ENCODE results near the gene CSNK1G3.

Gene CSNK1G3

DNA sequence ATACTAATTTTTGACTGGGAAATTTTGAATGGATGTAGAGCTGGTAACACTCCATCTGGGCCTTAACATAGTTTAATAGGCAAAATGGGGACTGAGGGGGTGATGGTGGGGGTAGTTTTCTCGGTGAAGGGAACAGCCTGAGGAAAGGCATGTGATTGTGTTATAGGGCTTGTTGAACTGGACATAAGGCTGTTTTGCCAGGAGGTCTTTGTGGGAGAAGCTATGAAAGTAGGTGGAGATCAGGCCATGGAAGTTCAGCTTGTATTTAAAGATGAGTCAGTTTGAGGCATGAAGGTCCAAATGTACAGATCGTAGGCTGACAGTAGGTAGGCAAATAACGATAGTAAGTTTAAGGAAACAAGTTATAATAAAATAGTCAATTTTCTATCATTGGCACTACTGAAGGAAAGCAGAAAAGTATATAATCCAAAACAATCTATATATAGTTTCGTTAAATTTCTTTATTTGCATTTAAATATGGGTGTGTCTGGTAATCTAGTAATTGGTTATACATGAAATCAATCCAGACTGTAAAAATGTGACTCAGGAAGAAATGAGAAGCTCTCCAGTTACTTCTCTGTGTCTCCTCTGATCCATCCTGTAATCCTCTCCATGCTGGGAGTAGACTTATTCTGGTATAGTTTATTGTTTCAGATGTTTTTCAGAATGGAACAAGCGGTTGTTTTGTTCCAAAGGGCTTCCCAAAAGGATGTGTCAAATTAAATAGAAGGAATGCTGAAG is 2.8 kb downstream of the CSNK1G3 start:
- no peak for FAIRE-seq

DNA sequence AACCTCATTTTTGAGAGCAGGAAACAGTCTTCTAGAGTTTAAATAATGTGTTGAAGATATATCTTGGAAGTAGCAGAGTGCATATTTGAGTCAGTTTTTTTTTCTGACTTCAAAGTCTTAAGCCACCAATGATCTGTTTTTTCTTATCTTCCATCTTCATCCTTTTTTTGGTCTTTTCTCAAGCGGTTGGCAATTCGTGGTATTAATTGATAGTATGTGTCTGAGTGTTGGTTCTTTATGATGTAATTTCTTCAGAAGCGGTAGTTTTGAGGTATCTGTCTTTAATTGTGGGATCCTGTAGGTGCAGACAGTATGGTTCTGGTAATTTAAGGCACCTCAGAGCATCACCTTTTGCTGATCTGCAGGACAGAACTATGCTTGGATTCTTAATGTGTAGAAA is 3.9 kb downstream of the CSNK1G3 start:
- FAIRE-seq: no peak

DNA sequence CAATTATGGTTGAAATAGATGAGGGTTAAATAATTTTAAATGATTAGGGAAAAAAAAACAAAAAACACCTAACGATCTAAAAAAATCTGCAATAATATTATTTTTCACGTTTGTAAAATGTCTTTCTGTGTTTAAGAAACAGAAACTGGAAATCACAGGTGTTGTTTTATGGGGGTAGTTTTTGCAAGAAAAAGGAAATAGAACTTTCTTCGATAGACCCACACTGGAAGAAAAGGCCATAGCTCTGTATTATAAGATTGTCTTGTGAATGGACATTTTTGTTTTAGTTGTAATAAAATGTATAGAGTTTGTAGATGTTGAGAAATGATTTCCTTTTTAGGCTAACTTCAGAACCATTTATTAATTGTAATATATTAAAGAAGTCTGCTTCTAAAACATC is 5.5 kb downstream of the CSNK1G3 start:
- FAIRE-seq: peak; percentile 61

DNA sequence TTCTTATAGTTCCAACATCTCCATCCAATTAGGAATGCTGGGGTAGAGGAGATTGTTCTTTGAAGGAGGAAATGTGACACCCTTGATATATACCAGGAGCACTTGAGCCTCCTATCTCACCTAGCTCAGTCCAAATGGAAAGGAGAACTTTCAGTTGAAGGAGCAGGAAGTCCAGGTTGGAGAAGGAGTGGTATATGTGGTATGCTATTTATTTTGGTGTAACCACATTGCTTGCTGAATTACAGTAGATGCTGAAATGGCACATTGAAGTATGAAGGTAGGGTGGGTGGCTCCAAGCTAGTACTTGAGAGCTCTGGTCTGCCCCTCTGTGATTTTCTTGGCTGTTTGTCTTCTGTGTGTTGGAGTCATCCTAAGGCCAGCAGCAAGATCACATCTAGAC is 6.1 kb downstream of the CSNK1G3 start:
- FAIRE-seq: no peak

DNA sequence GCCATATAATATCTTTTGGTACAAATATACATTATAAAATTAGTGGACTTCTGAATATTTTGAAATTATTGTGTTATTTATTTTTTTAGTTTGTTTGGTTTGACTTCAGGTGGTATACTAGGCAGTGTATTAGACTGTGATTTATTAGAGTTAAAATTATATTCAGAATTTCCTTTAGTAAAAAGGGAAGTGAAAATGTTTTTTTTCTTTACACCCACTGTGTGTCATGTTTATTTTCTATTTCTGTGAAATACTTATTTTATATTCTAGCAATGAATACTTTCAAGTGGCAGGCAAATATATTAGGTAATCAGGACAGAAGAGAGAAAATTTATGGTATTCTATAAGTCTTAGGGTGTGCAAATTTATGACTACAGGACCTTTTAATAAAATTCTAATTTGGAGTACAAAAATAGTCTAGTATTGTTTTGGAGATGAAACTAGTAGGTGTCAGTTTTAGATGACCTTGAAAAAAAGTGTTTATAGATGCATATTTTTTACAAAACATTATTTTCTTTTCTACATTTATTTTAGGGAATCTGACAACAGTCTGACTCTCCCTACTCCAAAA is 8.8 kb downstream of the CSNK1G3 start:
- peak; percentile 63 for FAIRE-seq

DNA sequence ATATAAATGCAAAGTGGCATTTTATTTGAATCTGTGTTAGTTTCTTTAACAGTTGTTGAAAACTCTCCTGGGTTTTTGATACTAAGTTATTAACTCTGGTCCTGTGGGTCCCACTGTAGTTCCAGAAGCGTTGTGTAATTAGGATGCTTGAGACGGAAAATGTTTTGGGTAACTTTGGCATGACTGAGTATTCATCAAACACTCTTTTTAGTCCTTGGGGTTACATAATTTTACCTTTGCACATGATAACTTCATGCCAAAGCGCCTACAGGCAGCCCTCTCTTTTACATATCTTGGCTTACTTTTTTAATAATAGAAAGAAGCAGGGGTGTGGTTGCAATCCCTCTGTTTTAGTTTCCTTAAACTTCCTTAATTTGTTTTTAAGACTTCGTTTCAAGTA is 12.2 kb downstream of the CSNK1G3 start:
- FAIRE-seq: no peak

DNA sequence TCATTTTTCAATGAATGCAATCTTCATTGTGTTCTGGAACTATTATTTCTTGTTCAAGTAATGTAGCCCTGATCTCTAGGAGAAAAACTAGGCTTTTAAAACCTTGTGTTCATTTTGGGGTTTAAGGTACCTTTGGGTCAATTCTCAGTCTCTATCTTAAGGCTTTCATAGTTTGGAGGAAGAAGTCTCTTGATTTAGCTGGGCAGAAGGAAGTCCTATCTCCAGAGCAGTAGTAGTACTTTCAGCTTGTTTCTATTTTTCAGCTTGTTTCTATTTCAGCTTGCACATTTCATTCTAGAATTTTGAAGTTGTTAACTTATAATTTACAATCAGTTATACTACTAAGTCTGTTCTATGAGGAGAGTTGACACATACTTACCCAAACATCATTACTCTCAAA is 15.2 kb downstream of the CSNK1G3 start:
- FAIRE-seq: no peak

DNA sequence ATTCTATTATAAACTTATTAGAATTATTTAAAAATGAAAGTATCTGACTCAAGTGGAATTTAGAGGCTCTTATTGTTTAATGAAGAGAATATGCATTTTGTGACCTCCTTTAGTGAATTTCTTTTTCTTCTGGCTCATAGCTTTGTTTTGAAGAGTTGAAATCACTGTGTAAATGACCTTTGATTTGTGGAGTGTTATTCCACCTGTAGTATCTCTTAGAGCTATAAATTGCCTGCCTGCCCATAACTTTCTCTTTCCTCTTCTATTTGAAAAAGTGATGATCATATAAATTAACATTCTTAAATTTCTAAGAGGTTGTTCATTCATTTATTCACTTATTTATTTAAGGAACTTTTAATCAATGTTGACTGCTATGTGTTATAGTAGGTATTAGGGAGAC is 16.1 kb downstream of the CSNK1G3 start:
- FAIRE-seq: no peak

DNA sequence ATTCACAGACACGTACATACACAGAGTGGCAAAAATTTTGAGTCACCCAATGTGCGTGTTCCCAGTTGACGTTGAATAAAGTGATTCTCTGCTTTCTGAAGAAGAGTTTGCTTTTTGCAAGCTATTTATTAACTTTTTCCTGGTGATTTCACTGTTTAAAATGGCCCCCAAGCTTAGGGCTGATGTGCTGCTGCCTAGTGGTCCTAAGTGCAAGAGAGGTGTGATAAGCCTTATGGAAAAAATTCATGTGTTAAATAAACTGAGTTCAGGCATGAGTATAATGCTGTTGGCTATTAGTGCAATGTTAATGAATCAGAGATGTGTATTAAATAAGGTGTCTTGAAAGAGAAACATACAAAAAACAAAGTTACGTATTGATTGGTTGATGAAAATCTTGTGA is 16.9 kb downstream of the CSNK1G3 start:
- no peak for FAIRE-seq

DNA sequence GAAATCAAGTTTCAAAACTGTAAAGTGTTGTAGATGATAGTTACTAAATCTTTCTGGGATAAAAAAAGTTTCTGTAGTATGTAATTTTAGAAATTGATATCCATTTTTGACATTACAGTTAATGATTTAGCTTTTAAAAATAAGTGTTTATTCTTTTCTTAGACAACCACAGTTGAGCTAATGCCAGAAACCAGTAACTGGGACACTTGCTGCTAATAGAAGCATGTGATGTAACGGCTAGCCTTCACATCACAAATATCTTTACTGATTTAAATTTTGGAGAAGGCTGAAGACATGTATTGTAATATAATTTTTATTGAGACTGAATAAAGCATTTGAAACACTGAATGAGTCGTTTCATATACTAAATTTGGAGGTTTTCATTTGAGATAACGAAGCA is 18.8 kb downstream of the CSNK1G3 start:
- FAIRE-seq: no peak

DNA sequence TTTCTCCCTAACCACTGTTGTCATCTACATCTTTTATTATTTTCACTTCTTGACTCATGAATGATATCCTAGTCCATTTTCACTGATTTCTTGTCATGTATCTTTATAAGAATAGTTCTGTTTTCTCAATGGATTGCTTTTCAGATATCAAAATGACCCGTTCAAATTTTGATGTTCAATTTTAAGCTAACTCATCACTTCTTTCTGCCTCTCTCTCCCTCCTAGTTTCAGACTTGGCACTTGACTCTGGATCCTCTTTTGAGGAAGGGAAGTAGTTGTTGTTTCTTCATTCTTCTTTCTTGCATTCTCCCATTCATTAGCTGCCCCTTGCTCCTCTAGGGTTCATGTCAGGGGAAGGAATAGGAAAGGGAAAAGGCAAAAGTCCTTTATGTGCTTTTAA is 23.7 kb downstream of the CSNK1G3 start:
- FAIRE-seq: no peak

DNA sequence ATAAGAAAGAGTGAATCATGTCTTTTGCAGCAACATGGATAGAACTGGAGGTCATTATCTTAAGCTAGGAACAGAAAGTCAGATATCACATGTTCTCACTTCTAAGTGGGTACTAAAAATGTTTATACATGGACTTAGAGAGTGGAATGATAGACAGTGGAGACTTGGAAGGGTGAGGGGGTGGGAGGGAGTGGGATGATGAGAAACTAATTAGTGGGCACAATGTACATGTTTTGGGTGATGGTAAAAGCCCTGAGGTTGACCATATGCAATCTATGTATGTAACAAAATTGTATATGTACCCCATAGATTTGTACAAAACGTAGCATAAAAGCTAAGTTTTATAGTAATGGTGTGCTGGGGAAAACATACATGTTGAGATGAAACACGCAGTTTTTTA is 25.3 kb downstream of the CSNK1G3 start:
- no peak for FAIRE-seq

DNA sequence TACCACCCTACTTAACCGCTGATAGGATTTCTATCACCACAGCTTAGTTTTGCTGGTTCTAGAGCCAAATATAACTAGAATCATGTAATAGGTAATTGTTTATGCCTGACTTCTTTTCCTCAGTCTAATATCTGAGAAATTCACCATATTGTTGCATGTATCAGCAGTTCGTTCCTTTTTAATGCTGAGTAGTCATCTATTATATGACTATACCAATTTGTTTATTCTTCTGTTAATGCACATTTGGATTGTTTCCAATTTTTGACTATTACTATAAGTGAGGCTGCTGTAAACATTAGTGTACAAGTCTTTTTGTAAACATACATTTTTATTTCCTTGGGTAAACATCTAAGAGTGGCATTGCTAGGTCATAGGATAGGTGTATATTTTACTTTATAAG is 25.9 kb downstream of the CSNK1G3 start:
- FAIRE-seq: no peak

DNA sequence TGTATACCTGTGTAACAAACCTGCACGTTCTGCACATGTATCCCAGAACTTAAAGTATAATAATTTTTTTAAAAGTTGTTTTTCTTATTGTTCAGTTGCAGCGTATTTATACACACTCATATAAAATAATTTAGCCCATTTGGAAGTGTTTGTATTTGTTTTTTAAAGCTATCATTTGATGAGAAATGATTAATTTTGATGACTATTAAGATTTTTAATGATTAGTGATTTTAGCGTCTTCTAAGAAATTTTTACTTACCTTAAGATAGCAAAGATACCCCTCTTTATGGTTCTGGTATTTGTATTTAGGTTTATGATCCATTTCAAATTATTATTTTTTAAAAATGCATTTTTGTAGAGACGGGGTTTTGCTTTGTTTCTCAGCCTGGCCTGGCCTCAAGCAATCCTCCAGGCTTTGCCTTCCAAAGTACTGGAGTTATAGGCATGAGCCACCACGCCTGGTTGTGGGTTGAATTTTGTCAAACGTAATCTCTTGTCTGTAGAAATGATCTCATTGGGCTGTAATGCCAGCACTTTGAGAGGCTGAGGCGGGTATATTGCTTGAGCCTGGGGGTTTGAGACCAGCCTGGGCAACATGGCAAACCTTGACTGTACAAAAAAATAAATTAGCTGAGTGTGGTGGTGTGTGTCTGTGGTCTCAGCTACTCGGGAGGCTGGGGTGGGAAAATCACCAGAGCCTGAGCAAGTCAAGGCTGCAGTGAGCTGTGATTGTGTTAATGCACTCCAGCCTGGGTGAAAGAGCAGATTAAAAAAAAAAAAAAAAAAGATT is 26.9 kb downstream of the CSNK1G3 start:
- no peak for FAIRE-seq

DNA sequence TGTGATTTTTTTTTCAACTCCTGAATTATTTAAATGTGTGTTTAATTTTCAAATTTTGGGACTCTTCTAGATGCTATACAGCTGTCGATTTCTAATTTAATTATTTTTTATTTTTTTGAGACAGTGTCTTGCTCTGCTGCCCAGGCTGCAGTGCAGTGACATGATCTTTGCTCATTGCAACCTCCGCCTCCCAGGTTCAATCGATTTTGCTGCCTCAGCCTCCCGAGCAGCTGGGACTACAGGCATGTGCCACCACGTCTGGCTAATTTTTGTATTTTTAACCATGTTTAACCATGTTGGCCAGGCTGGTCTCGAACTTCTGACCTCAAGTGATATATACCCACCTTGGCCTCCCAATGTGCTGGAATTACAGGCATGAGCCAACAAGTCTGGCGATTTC is 28.6 kb downstream of the CSNK1G3 start:
- FAIRE-seq: no peak

DNA sequence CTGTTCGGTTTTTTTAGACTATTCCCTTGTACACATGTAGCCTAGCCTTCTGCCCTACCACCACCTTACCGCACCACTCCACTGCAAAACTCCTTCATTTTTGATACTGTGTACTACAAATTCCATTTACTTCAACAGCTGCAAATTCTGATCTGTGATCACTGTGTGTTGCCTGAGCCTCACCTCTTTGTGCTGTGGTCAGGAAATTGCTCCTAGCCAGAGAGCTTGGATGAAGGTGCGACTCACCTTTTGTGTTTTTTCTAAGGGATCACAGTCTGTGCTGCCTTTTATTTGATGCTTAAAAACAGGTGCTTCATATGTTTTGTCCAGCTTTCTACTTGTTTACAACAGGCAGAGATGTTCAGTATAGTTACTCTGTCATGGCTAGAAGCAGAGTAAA is 31.5 kb downstream of the CSNK1G3 start:
- FAIRE-seq: no peak

DNA sequence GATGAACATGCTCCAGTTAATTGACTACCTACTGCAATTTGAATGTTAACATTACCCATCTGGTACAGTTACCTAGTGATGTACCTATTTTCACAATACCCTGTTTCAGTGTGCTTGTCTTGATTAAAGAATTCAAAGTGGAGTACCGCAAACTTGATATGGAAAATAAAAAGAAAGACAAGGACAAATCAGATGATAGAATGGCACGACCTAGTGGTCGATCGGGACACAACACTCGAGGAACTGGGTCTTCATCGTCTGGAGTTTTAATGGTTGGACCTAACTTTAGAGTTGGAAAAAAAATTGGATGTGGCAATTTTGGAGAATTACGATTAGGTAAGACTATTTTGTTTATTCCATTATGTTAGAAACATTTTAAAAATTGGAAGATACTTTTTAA is 33.5 kb downstream of the CSNK1G3 start:
- FAIRE-seq: no peak

DNA sequence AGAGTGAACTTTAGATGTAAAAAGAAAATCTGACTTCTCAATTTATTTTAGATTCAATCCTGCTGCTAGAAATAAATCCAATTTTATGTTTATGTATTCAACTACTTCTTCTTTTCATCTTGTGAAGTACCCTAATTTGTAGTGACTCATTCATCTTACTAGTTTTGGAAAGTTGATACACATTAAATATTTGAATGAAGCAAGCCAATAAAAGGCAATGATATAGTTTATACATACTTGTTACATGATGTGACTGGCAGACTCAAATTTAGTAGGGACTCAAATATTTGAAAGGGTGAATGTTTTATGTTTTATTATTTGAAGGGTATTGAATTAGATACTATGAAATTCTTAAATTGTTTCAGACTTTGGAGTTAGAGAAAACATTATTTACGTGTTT is 34.7 kb downstream of the CSNK1G3 start:
- peak; percentile 35 for FAIRE-seq

DNA sequence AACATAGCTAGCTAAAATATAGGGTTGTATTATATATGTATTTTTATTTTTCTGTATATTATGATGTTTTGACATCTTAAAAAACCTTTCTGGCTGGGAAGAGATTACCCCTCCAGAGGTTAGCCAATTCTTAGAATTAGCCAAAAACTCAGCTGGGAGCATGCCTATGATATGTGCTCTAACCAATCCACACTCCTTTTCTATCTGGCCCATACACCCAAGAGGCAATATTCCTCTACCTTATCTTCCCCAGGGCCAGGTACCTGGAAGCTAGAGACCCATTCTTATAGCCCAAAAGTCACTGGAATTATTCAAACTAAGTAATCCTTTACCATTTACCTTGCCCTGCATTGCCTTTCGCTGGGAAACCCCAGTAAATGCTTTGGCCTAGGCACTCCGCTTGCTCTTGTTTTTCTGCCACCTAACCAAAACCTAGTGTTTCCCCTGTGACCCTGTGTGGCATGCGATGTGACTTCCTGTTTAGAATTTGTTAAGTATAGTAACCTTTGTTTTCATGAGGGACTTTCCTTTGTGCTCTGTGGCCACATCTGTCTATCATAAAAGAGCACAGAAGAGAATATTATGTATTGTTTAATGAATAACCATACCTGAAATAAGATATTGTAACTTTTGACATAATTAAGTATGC is 37.4 kb downstream of the CSNK1G3 start:
- no peak for FAIRE-seq

DNA sequence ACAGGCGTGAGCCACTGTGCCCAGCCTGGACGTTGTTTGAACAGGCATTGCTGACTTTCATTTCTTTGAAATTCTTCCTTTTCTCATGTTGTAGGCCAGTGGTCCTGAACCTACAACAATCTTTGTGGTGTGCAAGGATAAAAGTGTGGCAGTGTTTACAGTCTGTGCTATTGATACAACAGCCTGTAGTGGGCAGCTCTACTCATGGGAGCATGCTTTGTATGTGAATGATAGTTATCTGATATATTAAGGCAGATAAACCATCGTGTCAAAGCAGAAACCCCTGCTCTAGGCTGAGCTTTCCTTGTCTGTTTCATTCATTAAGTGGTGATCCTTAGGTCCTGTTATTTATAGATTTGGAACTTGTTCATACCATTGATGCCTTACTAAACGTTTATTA is 42.6 kb downstream of the CSNK1G3 start:
- no peak for FAIRE-seq

DNA sequence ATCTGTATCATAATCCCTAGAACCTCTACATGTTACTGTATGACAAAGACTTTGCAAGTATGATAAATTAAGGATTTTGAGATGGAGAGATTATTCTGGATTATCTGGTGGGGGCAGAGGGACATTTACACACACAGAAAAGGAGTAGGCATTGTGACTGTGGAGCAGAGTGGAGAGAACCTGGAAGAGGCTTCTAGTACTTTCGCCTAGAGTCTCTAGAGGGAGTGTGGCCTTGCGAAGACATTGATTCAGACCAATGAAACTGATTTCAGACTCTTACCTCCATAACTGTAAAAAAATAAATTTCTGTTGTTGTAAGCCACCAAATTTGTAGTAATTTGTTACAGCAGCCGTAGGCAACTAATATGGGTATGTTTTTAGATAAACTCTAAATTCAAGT is 45.9 kb downstream of the CSNK1G3 start:
- FAIRE-seq: no peak

DNA sequence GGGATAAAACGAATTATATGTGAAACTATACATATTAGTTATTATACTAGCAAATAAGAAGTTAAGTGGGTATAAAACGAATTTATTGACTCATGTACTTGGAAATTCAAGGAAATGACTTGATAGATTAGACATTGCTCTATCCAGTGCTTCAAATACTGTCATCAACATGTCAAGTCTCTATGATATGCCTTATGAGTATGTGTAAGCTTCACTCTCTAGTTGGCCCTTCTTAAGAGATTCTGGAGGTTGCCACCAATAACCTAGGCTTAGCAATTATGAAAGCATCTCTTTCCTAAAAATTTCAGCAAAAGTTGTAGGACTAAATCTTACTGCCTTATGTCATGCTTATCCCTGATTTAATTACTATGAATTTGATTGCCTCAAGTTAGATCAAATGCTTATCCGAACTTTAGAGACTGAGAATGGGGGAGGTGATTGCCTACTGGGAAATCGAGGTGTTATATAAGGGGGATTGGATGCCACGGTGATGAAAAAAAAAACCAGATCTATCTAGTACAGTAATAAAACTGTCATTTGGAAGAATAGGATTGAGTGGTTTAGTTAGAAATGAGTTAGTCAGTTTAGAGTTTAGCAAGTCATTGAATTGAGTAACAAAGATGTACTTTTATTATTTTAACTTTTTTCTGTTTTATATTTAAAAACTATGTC is 46.9 kb downstream of the CSNK1G3 start:
- FAIRE-seq: no peak

DNA sequence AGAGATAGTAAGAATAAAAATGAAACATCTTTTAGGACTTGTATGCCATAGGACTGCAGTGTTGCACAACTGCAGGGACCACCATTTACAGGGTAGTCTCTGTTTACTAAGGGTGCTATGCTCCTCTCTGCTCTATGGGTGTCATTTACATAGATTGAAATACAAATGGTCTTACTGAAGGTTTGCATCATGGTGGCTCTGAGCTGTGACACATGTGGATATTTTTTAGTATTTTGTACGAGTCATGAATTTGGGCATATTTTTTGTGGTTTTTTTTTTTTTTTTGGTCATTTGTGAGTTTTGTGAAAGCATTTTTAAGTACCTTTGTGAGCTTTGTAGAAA is 47.4 kb downstream of the CSNK1G3 start:
- no peak for FAIRE-seq

All from A204.1 (cell line).